Fibroblast of lung (primary cell): Measurements from ENCODE around the gene PLA2G6. TPM values are rescaled to one million over a fixed set of nuclear protein-coding genes. Genes with fewer than 3 reads are reported as not detected.

ENCODE experiments used
- DNase-seq, 2 donors: peaks; one replicate each; pipeline versions ENCODE4 v3.0.0 to v3.0.0-alpha.2; 2010; ENCODE audit warnings: low read depth in 2 of 2
- H2AFZ ChIP-seq: 2 replicates; pipeline ENCODE4 v1.5.1; 2012; ENCODE audit warnings: low read length, control low read depth, inconsistent platforms
- H3K27ac ChIP-seq: 2 replicates; pipeline ENCODE4 v1.5.1; 2011; ENCODE audit warnings: low read length, control low read depth; ENCODE audit not compliant: insufficient read depth
- H3K27me3 ChIP-seq: 2 replicates; pipeline ENCODE4 v1.5.1; 2011; ENCODE audit warnings: mild to moderate bottlenecking, low read length; ENCODE audit not compliant: control insufficient read depth, insufficient read depth
- H3K36me3 ChIP-seq: 2 replicates; pipeline ENCODE4 v1.5.1; 2011; ENCODE audit warnings: low read length; ENCODE audit not compliant: control insufficient read depth, insufficient read depth
- H3K4me1 ChIP-seq: 2 replicates; pipeline ENCODE4 v1.5.1; 2011; ENCODE audit warnings: low read length; ENCODE audit not compliant: control insufficient read depth, insufficient read depth; ENCODE audit errors: extremely low read depth
- H3K4me2 ChIP-seq: 2 replicates; pipeline ENCODE4 v1.5.1; 2011; ENCODE audit warnings: low read length, control low read depth; ENCODE audit not compliant: insufficient read depth; ENCODE audit errors: extremely low read depth
- H3K4me3 ChIP-seq, 4 experiments: fragments of 200-600 bp in 1 of 4; sonication (generic) in 1 of 4; replicated peaks in 1 of 4; 2 replicates each; pipeline ENCODE4 v1.5.1; 2011 to 2016; ENCODE audit warnings: low read length in 4 of 4, low read depth in 3 of 4, mild to moderate bottlenecking in 3 of 4, control low read depth in 2 of 4, inconsistent platforms in 1 of 4, mixed read lengths in 1 of 4; ENCODE audit not compliant: insufficient read depth in 1 of 4; ENCODE audit errors: control extremely low read depth in 1 of 4
- H3K79me2 ChIP-seq: 2 replicates; pipeline ENCODE4 v1.5.1; 2012; ENCODE audit warnings: mild to moderate bottlenecking, low read length, inconsistent platforms; ENCODE audit not compliant: control insufficient read depth, insufficient read depth
- H3K9ac ChIP-seq: 2 replicates; pipeline ENCODE4 v1.5.1; 2011; ENCODE audit warnings: mild to moderate bottlenecking, low read length, control low read depth; ENCODE audit not compliant: insufficient read depth
- H3K9me3 ChIP-seq: 2 replicates; pipeline ENCODE4 v1.5.1; 2012; ENCODE audit warnings: low read depth, low read length; ENCODE audit not compliant: control insufficient read depth, insufficient read depth
- H4K20me1 ChIP-seq: 2 replicates; pipeline ENCODE4 v1.5.1; 2011; ENCODE audit warnings: low read length; ENCODE audit not compliant: control insufficient read depth, insufficient read depth; ENCODE audit errors: extremely low read depth
- EZH2 ChIP-seq: IDR thresholded peaks from 2 replicates; pipeline ENCODE4 v1.5.1; 2012; ENCODE audit warnings: low read length, control low read depth, mild to moderate bottlenecking; ENCODE audit errors: missing control alignments
- polyA plus RNA-seq, 2 donors: library from polyadenylated mRNA; depleted of rRNA in 1 of 2; stranded (reverse) in 1 of 2; unstranded in 1 of 2; fragments of >200 nt; gene quantifications; 2 replicates each; pipeline ENCODE4 v1.2.1, GENCODE V29; 2011 to 2012; ENCODE audit warnings: missing spikeins in 1 of 2
- total RNA-seq: library from RNA; depleted of rRNA; stranded (reverse); fragments of >200 nt; gene quantifications from 2 replicates; pipeline ENCODE4 v1.2.1, GENCODE V29; 2014
- TF ChIP-seq, protein P1 (sequence below), 2 donors: IDR thresholded peaks in 1 of 2; conservative IDR thresholded peaks in 1 of 2; 1 replicate in 1 of 2; 2 replicates in 1 of 2; pipeline ENCODE4 v1.5.1; 2011 to 2012; ENCODE audit warnings: low read length in 2 of 2, control low read depth in 1 of 2, inconsistent platforms in 1 of 2, low read depth in 1 of 2, mild to moderate bottlenecking in 1 of 2

Gene PLA2G6
- total and polyA plus RNA-seq, 2 donors (not counting 1 experiment from before 2014, with no cell fraction given), result 4.8 to 29.9 TPM

DNA sequence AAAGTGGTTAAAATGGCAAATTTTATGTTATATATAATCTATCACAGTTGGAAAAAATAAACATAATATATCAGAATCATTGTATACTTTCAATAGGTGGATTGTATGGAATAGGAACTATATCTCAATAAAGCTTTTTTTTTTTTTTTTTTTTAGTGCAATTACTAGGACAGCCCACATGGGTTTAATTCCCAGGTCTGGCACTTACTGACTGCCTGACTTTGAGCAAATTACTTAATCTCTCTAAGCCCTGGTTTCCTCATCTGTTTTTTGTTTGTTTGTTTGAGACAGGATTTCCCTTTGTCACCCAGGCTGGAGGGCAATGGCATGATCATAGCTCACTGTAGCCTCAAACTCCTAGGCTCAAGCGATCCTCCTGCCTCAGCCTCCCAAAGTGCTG is 45.0 kb downstream of the PLA2G6 start:
- H3K27ac ChIP-seq, result no peak overlapping the region
- H2AFZ ChIP-seq, result no peak overlapping the region
- TF ChIP-seq, protein P1, sequence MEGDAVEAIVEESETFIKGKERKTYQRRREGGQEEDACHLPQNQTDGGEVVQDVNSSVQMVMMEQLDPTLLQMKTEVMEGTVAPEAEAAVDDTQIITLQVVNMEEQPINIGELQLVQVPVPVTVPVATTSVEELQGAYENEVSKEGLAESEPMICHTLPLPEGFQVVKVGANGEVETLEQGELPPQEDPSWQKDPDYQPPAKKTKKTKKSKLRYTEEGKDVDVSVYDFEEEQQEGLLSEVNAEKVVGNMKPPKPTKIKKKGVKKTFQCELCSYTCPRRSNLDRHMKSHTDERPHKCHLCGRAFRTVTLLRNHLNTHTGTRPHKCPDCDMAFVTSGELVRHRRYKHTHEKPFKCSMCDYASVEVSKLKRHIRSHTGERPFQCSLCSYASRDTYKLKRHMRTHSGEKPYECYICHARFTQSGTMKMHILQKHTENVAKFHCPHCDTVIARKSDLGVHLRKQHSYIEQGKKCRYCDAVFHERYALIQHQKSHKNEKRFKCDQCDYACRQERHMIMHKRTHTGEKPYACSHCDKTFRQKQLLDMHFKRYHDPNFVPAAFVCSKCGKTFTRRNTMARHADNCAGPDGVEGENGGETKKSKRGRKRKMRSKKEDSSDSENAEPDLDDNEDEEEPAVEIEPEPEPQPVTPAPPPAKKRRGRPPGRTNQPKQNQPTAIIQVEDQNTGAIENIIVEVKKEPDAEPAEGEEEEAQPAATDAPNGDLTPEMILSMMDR (conservative IDR thresholded peaks at IDR 0.05 in 1 of 2, IDR thresholded peaks at IDR 0.05 in 1 of 2; ENCODE audit: low read depth in 1 of 2, low read length in 2 of 2), result no peak
- TF ChIP-seq EZH2, result no peak
- H3K79me2 ChIP-seq, result no peaks in the 10 kb centered on the region
- H3K4me1 ChIP-seq, result peaks cover 9% of the 10 kb centered on the region
- H3K4me2 ChIP-seq, result no peak overlapping the region
- no peak overlapping the region for H3K9ac ChIP-seq
- no peak for DNase-seq
- H3K27me3 ChIP-seq, result no peaks in the 10 kb centered on the region
- H3K4me3 ChIP-seq, result no peak overlapping the region
- no peaks in the 10 kb centered on the region for H3K36me3 ChIP-seq
- no peaks in the 10 kb centered on the region for H4K20me1 ChIP-seq
- no peaks in the 10 kb centered on the region for H3K9me3 ChIP-seq

DNA sequence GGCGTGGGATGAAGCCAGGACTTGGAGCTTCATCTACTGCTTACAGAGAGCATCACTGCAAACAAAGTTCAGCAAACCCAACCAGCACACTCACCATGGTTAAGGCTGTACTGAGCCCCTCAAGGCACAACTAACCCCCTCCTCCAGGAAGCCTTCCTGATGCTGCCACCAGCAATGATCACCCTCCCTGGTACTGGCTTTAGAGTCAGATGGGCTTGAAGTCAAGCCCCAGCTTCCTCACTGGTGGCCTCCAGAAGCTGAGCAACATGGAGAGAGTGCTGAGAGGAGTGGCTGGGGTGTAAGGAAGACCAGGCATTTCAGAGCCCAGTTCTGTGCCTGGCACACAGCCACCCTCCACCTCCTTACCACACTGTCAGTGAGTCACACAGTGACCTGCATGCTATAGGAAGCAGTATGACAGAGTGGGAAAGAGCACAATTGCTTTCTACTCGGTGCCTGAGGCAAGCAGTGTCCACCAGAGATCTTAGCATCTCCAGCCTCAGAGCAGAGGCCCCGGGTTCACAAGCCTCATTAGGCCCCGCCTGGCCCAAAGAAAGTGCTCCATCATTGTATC is 46.4 kb downstream of the PLA2G6 start:
- TF ChIP-seq, protein P1 (conservative IDR thresholded peaks at IDR 0.05 in 1 of 2, IDR thresholded peaks at IDR 0.05 in 1 of 2; ENCODE audit: low read depth in 1 of 2, low read length in 2 of 2), result no peak
- no peak for TF ChIP-seq EZH2
- Histone ChIP-seq H3K4me3 (no peak overlapping the region), H3K4me2 (no peak overlapping the region), H3K27me3 (no peaks in the 10 kb centered on the region), H3K79me2 (no peaks in the 10 kb centered on the region), H3K4me1 (peaks cover 9% of the 10 kb centered on the region), H3K9ac (no peak overlapping the region), H2AFZ (no peak overlapping the region), H3K9me3 (no peaks in the 10 kb centered on the region), H3K27ac (peak overlapping the region; percentile 1), H3K36me3 (no peaks in the 10 kb centered on the region), H4K20me1 (no peaks in the 10 kb centered on the region)
- peak; percentile 72 to 86 for DNase-seq

DNA sequence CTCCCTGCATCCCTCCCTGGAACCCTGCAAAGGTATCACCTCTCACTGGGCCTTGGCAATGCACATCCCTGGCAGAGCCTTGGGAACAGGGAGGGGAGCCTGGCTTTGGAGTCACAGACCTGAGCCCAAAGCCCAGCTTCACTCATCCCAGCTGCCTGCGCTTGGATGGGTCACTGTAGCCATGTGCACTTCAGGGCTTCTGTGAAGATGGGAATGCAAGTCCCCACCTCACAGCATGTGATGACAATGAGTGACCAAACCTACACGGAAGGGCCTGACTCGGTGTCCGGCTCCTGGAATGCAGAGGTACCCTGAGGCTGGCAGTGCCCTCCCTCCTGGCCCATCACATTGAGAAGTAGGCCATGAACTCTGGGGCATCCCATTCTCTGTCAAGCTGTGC is 48.3 kb downstream of the PLA2G6 start:
- no peaks in the 10 kb centered on the region for H3K9me3 ChIP-seq
- H3K27ac ChIP-seq, result no peak overlapping the region
- peaks cover 9% of the 10 kb centered on the region for H3K4me1 ChIP-seq
- H2AFZ ChIP-seq, result no peak overlapping the region
- no peak overlapping the region for H3K4me2 ChIP-seq
- TF ChIP-seq EZH2, result no peak
- TF ChIP-seq, protein P1 (conservative IDR thresholded peaks at IDR 0.05 in 1 of 2, IDR thresholded peaks at IDR 0.05 in 1 of 2; ENCODE audit: low read depth in 1 of 2, low read length in 2 of 2), result no peak
- no peak overlapping the region for H3K9ac ChIP-seq
- DNase-seq, result no peak
- no peaks in the 10 kb centered on the region for H4K20me1 ChIP-seq
- no peaks in the 10 kb centered on the region for H3K36me3 ChIP-seq
- H3K79me2 ChIP-seq, result no peaks in the 10 kb centered on the region
- H3K27me3 ChIP-seq, result no peaks in the 10 kb centered on the region
- H3K4me3 ChIP-seq, result no peak overlapping the region
